Measurements from ENCODE around the gene FLVCR2. TPM values are rescaled to one million over a fixed set of nuclear protein-coding genes. Genes with fewer than 3 reads are reported as not detected.

The FLVCR2 gene
- total and polyA plus RNA-seq, 2 experiments from 2014 or later: 1.4 to 3.1 TPM

DNA sequence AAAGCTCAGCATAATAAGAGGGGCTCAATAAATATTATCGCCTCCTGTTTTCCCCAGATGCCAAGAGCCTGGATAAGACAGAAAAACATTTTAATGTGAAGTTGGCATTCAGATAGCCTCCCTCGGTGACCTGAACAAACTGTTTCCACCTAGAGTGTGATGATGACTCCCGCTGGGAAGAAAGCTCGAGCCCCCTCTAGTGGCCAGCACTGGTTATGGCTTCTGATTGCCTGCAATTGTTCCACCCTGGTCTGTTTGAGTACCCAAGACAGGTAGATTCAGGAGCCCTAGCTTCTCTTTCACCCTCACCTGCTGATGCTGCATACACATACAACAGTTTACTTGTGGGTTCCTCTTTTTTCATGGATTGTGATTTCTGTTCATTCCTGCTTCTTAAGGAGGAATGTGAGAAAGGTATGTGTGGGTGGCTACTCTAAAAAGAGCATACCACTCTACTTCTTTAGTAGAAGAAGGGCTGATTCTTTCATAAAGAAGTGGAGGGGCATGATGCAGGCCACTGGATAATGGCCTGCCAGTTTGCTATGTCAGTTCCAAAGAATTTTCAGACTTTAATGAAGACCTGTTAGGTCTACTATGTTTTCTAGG, 75.8 kb downstream of the FLVCR2 start:
- H3F3A ChIP-seq (replicated peaks; ENCODE audit: low read depth): no peaks in the 10 kb centered on the region
- peak; percentile 94 for ATAC-seq
- peaks cover 67% of the 10 kb centered on the region for H3K36me3 Mint-ChIP-seq (ENCODE audit: low read depth)
- peaks cover 36% of the 10 kb centered on the region for H3K36me3 ChIP-seq (ENCODE audit: insufficient read depth)
- H3K27ac ChIP-seq (ENCODE audit: low read depth): no peak overlapping the region
- H3K4me1 Mint-ChIP-seq: peaks cover 12% of the 10 kb centered on the region; the same call in 2 of the 3 replicates
- H3K4me3 ChIP-seq: no peak overlapping the region
- no peak overlapping the region for H3K4me2 ChIP-seq
- peaks cover 14% of the 10 kb centered on the region for H4K20me1 ChIP-seq (replicated peaks; ENCODE audit: insufficient read depth)
- peaks cover 19% of the 10 kb centered on the region for H3K79me2 ChIP-seq (replicated peaks; ENCODE audit: insufficient read depth)
- no peaks in the 10 kb centered on the region for H3K27me3 Mint-ChIP-seq (ENCODE audit: insufficient read depth, low read depth, poor library complexity)
- peak; percentile 80 for DNase-seq (ENCODE audit: low spot score)
- no peak overlapping the region for H3K27ac Mint-ChIP-seq
- TF ChIP-seq NANOG (IDR thresholded peaks at IDR 0.05; ENCODE audit: borderline replicate concordance) (no peak), ZNF331 (CRISPR knock-in tag; IDR thresholded peaks at IDR 0.05; ENCODE audit: low read depth) (no peak), CREB1 (CRISPR knock-in tag; IDR thresholded peaks at IDR 0.05; ENCODE audit: low read depth) (peak; percentile 18; the same call in 1 of the 2 replicates), CTCF (conservative IDR thresholded peaks at IDR 0.05; ENCODE audit: low read depth in 2 of 2) (peak; percentile 95 to 98)
- TF ChIP-seq, protein P1, sequence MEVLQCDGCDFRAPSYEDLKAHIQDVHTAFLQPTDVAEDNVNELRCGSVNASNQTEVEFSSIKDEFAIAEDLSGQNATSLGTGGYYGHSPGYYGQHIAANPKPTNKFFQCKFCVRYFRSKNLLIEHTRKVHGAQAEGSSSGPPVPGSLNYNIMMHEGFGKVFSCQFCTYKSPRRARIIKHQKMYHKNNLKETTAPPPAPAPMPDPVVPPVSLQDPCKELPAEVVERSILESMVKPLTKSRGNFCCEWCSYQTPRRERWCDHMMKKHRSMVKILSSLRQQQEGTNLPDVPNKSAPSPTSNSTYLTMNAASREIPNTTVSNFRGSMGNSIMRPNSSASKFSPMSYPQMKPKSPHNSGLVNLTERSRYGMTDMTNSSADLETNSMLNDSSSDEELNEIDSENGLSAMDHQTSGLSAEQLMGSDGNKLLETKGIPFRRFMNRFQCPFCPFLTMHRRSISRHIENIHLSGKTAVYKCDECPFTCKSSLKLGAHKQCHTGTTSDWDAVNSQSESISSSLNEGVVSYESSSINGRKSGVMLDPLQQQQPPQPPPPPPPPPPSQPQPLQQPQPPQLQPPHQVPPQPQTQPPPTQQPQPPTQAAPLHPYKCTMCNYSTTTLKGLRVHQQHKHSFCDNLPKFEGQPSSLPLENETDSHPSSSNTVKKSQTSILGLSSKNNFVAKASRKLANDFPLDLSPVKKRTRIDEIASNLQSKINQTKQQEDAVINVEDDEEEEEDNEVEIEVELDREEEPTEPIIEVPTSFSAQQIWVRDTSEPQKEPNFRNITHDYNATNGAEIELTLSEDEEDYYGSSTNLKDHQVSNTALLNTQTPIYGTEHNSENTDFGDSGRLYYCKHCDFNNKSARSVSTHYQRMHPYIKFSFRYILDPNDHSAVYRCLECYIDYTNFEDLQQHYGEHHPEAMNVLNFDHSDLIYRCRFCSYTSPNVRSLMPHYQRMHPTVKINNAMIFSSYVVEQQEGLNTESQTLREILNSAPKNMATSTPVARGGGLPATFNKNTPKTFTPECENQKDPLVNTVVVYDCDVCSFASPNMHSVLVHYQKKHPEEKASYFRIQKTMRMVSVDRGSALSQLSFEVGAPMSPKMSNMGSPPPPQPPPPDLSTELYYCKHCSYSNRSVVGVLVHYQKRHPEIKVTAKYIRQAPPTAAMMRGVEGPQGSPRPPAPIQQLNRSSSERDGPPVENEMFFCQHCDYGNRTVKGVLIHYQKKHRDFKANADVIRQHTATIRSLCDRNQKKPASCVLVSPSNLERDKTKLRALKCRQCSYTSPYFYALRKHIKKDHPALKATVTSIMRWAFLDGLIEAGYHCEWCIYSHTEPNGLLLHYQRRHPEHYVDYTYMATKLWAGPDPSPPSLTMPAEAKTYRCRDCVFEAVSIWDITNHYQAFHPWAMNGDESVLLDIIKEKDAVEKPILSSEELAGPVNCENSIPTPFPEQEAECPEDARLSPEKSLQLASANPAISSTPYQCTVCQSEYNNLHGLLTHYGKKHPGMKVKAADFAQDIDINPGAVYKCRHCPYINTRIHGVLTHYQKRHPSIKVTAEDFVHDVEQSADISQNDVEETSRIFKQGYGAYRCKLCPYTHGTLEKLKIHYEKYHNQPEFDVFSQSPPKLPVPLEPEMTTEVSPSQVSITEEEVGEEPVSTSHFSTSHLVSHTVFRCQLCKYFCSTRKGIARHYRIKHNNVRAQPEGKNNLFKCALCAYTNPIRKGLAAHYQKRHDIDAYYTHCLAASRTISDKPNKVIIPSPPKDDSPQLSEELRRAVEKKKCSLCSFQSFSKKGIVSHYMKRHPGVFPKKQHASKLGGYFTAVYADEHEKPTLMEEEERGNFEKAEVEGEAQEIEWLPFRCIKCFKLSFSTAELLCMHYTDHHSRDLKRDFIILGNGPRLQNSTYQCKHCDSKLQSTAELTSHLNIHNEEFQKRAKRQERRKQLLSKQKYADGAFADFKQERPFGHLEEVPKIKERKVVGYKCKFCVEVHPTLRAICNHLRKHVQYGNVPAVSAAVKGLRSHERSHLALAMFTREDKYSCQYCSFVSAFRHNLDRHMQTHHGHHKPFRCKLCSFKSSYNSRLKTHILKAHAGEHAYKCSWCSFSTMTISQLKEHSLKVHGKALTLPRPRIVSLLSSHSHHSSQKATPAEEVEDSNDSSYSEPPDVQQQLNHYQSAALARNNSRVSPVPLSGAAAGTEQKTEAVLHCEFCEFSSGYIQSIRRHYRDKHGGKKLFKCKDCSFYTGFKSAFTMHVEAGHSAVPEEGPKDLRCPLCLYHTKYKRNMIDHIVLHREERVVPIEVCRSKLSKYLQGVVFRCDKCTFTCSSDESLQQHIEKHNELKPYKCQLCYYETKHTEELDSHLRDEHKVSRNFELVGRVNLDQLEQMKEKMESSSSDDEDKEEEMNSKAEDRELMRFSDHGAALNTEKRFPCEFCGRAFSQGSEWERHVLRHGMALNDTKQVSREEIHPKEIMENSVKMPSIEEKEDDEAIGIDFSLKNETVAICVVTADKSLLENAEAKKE (CRISPR knock-in tag; IDR thresholded peaks at IDR 0.05): no peak
- H3K9me2 ChIP-seq (ENCODE audit: insufficient read depth): no peaks in the 10 kb centered on the region
- no peak overlapping the region for H2AFZ ChIP-seq
- no peaks in the 10 kb centered on the region for H3K27me3 ChIP-seq (ENCODE audit: insufficient read depth)
- H3K4me1 ChIP-seq (ENCODE audit: insufficient read depth): no peaks in the 10 kb centered on the region; the same call in 1 of the 2 replicates
- no peaks in the 10 kb centered on the region; the same call in 2 of the 3 replicates for H3K9me3 Mint-ChIP-seq
- H3K4me3 Mint-ChIP-seq: no peak overlapping the region
